Fibroblast of the conjunctiva (primary cell): ENCODE measurements around the gene SNRNP70.
"Not testable (repeated sequence)": the region's sequence is repeated elsewhere in the genome, so short reads cannot be mapped to it uniquely, and the experiment has no call there.

ENCODE experiments used
- DNase-seq: peaks from one replicate; pipeline ENCODE4 v3.0.0-alpha.2; 2010; ENCODE audit warnings: low read depth

The SNRNP70 gene

DNA sequence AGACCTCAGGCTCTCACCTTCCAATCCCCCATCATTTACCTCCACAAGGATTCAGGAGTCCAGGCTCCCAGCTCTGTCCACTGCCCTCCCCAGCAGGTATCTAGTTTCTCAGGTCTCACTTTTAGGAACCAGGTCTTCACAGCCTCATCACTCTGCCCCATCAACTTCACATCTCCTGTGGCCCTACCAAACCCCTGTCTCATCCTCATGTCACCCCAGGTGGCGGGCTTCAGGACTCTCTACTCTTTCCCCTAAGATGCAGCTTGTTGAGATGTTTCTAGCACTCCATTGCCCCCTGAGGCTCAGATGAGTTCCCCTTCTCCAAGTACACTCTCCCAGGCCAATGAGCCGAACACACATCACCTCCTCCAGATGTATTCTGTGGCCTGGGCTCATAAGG, 35.6 kb downstream of the SNRNP70 start:
- DNase-seq, result no peak

DNA sequence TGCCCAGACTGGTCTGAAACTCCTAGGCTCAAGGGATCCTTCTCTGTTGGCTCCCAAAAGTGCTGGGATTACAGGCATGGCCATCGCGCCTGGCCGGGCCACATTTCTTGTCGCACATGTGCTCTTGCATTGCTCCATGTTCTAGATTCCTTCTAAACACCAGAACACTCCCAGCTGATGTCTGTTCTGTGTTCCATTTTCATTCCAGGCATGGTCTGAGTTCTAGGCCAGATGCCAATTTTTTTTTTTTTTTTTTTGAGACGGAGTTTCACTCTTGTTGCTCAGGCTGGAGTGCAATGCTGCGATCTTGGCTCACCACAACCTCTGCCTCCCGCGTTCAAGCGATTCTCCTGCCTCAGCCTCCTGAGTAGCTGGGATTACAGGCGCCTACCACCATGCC, 36.6 kb downstream of the SNRNP70 start:
- DNase-seq, result not testable (repeated sequence)

DNA sequence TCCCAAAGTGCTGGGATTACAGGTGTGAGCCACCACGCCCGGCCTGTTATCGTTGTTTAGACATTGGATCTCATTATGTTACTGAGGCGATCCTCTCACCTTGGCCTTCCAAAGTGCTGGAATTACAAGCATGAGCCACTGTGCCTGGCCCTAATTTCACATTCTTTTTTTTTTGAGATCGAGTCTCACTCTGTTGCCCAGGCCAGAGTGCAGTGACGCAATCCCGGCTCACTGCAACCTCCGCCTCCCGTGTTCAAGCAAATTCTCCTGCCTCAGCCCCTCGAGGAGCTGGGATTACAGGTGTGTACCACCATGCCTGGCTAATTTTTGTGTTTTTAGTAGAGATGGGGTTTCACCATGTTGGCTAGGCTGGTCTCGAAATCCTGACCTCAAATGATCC, 38.0 kb downstream of the SNRNP70 start:
- DNase-seq, result not testable (repeated sequence)

DNA sequence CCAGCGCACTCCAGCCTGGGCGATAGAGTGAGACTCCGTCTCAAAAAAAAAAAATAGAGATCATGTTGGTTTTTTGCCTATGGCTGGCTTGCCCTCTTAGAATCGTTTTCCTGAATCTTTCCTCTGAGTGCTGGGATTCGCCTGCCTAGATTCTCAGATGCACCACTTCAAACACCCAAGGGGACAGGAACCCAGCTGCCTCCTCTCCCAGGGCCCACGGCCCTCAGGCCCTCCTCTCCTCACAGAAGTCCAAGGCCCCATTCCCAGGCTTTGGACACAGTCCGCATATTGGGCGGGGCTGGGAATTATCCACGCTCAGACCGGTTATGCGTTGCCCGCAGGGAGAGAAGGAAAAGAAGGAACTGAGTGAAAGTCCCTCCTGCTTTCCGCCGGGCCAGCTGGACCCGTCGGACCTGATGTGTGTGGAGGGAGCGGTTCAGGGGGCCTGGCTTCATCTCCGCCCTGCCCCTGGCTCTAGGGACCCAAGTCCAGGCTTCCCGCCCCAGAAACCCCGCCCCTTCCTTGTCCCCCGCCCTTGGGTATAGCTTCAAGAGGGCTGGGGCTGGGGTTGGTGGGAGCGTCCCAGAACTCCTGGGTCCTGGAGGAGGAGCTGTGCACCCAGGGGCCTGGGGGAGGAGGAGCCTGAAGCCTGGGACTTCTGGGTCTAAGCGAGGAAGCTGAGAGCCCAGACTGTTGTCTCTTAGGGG, 39.9 kb downstream of the SNRNP70 start:
- no peak for DNase-seq

DNA sequence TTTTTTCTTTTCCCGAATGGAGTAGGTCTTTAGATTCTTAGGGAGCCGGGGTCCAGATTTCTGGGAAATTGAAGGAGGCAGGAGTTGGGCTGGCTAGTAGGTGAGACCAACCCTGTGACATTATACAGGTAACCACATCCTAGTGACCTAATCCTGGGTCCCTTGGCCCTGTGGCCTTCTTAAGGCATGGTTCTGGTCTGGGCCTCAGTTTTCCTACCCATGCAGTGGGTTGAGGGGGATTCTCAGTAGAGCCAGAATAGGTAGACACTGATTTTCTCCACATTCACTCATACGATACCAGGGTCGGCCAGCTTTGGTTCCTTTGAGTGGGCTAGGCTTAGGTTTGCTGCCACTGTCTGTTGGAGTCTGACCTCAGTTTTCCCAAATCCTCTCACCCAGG, 41.3 kb downstream of the SNRNP70 start:
- no peak for DNase-seq

DNA sequence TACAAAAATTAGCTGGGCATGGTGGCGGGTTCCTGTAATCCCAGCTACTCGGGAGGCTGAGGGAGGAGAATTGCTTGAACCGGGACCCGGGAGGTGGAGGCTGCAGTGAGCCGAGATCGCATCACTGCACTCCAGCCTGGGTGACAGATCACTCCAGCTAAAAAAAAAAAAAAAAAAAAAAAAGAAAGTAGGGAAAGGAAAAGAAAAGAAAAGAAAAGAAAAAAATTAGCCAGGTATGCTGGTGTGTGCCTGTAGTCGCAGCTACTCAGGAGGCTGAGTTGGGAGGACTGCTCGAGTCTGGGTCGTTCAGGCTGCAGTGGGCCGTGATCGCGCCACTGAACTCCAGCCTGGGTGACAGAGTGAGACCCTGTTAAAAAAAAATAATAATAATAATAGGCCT, 42.0 kb downstream of the SNRNP70 start:
- not testable (repeated sequence) for DNase-seq

DNA sequence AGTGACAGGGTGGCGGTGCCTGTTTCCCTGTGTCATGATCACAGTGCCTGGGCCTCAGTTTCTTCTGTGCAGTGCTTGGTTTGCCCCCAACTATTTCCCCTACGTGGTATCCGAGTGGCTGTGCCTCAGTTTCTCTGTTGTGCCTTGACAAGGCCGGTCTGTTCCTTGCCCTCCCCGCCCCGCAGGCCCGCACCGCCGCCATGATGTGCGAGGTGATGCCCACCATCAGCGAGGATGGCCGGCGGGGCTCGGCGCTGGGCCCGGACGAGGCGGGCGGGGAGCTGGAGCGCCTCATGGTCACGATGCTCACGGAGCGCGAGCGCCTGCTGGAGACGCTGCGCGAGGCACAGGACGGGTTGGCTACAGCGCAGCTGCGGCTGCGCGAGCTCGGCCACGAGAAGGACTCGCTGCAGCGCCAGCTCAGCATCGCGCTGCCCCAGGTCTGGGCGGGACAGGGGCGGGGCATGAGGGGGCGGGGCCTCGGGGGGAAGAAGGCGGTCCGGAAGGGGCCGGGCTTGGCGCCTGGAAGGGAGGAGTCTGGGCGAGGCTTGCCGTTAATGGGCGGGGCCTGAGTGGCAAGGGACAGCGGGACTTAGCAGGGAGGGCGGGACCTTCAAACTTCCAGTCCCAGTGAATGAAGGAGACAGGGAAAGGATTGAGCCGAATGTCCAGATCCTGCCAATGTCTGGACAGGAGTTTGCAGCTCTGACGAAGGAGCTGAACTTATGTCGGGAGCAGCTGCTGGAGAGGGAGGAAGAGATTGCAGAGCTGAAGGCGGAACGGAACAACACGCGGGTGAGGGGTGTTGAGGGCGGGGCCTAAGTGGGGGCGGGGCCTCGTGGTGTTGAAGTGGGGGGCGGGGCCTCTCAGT, 42.7 kb downstream of the SNRNP70 start:
- DNase-seq, result peak; percentile 95

DNA sequence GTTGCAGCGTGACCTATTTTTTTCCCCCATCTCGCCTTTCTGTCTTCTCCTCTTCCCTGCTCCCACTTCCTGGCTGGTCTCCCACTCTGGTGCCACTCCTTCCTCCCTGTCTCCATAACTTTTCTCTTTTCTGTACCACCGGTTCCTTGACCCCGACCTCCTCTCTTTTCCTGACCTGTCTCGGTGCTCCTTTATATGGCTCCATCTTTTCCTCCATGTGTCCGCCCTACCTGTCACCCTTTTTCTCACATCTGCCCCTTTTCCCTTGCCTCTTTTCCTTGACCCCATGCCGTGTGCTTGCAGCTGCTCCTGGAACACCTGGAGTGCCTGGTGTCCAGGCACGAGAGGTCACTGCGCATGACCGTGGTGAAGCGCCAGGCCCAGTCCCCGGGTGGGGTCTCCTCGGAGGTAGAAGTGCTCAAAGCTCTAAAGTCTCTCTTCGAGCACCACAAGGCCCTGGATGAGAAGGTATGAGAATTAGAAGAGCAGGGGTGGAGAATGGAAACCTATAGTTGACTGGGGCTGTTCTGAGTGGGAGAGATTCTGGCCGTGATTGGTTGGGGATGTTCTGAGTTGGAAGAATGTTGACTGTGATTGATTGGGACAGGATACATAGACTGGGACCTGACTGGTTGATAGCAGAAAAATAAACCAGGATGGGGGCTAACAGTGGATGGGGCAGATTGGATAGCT, 43.4 kb downstream of the SNRNP70 start:
- no peak for DNase-seq

DNA sequence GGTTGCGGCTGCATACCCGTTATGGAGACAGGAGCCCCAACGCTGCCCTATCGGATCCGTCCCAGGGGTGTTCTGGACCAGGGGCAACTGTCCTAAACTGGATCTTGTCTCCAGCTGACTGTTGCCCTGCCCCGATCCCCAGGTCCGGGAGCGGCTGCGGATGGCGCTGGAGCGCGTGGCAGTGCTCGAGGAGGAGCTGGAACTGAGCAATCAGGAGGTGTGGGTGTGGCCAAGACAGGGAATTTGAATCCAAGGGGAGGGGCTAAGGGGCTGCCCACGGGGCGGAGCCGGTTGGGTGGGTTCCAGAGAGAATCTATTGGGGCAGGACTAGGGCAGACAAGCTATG, 44.0 kb downstream of the SNRNP70 start:
- no peak for DNase-seq

DNA sequence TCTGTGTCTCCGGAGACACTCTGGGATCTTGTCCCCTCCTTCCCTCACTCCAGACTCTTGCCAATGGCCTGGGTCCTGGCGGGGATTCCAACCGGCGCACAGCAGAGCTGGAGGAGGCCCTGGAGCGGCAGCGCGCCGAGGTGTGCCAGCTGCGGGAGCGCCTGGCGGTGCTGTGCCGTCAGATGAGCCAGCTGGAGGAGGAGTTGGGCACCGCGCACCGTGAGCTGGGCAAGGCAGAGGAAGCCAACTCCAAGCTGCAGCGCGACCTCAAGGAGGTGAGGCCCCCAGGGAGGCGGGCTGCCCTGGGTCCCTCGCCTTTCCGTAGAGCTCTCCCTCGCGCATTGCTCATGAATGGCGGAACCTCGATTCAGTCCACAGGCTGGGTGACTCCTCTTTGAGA, 45.1 kb downstream of the SNRNP70 start:
- DNase-seq, result no peak

DNA sequence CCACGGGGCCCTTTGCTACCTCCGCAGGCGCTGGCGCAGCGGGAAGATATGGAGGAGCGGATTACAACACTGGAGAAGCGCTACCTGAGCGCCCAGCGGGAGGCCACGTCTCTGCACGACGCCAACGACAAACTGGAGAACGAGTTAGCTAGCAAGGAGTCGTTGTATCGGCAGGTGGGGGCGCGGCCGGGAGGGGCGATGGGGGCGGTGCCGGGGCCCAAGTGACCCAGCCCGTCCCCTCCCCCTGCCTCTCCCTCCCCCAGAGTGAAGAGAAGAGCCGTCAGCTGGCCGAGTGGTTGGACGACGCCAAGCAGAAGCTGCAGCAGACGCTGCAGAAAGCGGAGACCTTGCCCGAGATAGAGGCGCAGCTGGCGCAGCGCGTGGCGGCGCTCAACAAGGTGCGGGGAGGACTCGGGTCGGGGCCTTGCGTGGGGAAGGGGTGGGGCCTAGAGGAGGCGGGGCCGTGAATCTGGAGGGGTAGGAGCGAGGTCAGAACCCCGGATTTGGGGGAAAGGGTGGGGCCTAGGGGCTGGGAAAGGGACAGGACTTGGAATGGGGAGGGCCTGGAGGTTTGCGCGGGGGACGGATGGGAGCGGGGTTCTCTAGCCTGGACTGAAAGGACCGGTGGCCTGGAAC, 47.8 kb downstream of the SNRNP70 start:
- no peak for DNase-seq

DNA sequence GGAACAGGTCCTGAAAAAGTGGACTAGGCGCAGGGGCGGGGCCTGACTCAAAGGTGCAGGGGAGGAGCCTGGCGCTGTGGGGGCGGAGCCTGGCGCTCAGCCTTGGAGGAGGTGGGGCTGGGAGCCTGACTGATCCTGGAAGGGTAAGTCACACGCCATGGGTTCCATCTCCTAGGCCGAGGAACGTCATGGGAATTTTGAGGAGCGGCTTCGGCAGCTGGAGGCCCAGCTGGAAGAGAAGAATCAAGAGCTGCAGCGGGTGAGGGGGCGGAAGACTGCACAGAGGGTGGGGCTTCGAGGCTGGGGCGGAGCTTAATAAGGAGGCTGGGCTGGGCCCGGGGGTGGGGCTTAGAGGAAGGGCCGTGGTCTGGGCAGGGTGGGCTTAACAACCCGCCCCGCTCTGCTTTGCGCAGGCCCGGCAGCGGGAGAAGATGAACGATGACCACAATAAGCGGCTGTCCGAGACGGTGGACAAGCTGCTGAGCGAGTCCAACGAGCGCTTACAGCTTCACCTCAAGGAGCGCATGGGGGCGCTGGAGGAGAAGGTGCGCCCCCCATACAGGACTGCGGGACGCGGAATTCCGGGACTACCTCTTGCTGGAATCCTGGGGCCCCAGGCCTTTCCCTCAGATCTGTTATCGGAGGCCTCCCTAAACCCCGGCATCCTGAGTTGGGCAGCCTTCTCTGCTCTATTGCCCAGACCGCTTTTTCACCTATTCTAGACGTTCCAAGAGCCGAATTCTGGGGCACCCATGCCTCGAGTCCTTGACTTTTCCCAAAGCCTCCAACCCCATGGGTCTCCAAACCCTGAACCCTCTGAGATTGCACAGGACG, 48.6 kb downstream of the SNRNP70 start:
- no peak for DNase-seq

DNA sequence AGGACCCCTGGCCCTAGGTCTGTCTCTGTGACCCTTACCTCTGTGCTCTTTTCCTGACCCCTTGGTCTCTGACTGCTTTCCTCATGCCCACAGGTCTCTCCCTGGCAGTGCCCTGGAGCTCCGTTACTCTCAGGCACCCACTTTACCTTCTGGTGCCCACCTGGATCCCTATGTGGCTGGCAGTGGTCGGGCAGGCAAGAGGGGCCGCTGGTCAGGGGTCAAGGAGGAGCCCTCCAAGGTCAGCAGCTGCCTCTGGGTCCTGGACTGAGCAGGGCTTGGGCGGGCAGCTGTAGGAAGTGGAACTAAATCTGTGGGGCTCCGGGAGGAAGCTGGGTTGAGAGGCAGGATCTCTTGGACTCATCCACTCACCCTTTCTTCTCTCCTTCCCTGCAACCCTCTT, 50.4 kb downstream of the SNRNP70 start:
- DNase-seq, result no peak

DNA sequence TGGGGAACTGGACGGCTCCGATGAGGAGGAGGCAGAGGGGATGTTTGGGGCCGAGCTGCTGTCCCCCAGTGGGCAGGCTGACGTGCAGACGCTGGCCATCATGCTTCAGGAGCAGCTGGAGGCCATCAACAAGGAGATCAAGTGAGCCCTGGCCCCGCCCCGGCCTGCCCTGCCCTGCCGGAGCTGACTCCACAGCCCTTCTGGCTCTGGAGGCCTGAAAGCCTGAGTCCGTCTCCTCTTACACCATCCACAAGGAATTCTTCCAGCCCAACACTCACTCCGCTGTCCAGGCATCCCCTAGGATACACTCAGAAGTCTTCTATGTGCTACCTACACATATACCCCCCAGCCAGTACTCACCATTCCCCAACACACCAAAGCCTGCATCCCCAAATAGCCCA, 51.5 kb downstream of the SNRNP70 start:
- no peak for DNase-seq

DNA sequence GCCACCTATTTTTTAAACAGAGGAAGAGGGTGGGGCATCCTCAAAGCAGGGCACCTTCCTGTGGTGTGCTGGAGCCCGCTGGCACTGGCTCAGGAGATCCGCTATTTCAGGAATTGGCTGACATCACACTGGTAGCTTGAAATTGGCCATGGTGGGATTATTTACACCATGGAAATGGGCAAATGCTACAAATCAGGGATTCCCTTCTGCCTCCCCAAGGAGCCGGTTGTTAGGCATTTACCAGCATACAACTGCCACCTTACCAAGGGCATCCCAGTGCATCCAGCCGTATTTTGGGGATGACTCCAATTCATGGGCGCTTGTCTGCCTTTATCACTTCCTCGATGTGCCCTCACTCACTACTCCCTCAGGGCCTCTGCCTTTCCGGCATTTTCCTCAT, 55.7 kb downstream of the SNRNP70 start:
- no peak for DNase-seq

DNA sequence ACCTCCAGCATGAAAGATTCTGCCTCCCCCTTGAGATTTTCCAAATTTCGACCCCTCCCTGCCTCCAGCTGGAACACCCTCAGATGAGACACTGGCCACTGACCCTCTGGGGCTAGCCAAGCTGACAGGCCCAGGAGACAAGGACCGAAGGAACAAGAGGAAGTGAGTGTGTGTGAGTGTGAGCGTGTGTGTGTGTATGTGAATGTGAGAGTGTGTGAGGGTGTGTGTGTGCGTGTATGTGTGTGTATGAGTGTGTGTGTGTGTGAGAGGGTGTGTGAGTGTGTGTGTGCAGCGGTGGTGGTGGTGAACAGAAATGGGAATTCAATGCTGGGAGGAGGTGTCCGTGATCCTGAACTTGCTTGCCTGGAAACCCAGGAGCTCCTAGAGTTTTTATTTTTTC, 56.1 kb downstream of the SNRNP70 start:
- DNase-seq, result no peak

DNA sequence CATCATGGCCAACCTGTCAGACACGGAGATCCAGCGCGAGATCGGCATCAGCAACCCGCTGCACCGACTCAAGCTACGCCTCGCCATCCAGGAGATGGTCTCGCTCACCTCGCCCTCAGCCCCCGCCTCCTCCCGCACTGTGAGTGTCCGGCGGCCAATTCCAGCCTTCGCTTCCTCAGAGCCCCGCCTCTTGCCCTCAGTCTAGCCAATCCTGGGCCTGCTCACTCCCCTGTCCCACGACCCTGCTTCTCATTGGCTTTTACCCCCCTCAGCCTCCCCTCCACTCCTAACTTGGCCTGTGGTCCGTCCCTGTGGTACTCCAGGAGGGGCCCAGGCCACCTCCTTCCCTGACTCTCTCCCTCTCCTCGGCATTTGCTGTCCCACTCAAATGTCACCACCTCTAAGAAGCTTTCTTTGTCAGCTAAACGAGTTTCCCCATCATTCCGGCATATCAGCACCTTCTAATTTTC, 57.6 kb downstream of the SNRNP70 start:
- DNase-seq, result peak; percentile 76

DNA sequence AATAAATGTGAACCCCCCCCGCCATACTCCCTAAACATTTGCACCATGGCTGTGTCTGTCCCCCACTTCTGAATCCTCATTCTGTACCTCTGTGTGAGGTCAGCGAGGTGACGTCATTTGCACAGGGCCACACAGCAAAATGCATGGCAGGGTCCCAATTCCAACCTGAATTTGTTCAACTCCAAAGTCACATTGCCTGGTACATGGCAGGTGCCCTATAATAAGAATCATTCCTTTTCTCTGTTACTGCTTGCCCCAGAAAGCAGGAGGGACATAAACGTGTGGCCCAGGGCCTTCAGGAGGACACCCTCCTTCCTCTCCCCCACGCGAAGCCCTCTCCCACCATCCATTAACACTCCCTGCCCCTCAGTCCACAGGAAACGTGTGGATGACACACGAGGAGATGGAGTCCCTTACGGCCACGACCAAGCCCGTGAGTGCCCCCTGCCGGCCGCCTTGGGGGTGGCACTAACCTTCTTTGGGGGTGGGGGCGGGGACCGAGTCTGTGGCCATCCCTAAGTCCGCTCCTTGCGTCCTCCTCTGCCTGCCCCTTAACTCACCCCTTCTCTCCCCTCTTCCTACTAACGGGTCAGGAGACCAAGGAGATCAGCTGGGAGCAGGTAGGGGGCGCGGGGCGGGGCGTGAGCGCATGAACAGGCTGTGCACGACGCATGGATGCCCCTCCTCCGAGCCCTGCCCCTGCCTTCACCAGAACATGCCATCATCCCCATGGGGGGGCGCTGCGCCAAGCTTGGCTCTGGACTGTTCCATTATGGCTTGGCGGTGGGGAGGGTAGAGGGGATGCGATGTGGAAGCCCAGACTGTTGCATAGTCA, 60.5 kb downstream of the SNRNP70 start:
- DNase-seq, result peak; percentile 49

DNA sequence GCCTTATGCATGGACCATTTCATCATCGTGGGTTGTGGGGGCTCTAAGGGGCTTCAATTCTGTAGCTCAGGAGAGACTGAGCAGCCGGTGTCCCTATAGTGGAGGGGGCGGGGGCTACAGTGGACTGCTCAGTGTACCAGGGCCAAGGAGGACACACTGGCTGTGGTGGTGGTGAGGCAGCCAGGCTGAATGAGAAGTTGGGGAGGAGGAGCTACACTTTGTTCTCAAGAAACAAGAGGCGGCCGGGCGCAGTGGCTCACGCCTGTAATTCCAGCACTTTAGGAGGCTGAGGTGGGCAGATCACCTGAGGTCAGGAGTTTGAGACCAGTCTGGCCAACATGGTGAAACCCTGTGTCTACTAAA, 61.1 kb downstream of the SNRNP70 start:
- peak; percentile 24 for DNase-seq

DNA sequence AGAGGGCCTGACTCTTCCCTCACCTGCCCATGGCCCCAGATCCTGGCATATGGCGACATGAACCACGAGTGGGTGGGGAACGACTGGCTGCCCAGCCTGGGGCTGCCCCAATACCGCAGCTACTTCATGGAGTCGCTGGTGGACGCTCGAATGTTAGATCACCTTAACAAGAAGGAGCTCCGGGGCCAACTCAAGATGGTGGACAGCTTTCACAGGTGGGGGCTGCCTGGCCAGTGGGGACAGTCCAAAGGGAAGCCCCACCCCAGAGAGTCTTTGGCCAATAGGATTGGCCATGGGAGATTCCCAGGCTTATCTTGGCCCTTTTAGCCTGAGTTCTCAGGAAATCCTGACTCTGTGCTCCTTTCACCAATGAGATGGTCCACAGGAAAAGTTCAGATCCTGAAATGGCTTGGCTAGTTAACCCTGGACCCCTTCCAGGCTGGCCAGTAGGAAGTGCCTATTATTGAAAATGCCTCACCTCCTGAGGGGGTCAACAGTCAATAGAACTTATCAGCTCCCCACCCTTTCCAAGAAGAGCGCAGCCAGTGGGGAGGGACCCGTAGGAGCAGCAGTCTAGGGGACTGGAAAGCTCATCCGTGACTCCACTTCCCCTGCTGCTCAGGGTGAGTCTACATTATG, 62.9 kb downstream of the SNRNP70 start:
- DNase-seq, result no peak
